GM11168 (cell line): ENCODE results near the gene LAMA1.

ENCODE experiments used
- in situ Hi-C: fragments of 300-500 bp; cut with MboI; formaldehyde crosslinking; loops from one replicate; pipeline ENCODE4 v1.12.0; 2022; ENCODE audit warnings: low sequenced_read_pairs; ENCODE audit not compliant: unreplicated experiment

LAMA1 gene

DNA sequence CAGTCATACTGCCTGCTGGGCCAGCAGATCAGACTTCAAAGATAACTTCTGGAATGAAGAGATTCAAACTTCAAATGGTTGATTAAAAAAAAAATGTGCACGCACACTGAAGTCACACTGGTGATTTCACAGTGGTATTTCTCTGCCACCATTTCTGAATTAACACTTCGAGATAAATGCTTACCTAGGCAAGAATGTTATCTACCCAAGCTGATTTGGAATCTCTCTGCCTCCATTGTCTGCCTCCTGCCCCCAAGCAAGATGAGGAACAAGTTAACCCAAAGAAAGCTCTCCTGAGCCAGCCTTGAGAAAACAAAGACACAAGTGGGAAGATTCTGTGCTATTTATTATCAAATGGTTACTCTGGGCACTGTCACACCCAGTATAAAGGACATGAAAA is 6.5 kb downstream of the LAMA1 start:
- in situ Hi-C loops = no loop called here

DNA sequence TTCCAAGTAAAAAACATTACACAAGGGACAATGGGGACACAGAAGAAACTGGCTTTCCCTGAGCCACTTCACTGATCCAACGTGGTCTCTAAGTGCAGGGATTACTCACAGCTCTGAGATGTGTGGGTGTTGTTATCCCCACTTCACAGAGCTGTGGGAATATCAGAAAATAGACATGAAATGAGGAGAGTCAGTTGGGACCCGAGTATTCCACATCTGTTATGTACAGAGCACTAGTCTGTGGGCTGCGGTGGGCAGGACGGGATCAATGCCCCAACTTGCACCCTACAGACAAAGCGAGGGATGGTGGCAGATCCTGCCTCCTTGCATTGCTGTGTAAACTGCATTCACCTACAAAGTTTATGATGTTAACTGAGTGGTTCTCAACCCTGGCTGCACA is 11.7 kb downstream of the LAMA1 start:
- in situ Hi-C loops = no loop called here

- in situ Hi-C loops = no loop called here
Observed at GRCh38 chr18:7105268-7105667, 12.3 kb downstream of the LAMA1 start.

DNA sequence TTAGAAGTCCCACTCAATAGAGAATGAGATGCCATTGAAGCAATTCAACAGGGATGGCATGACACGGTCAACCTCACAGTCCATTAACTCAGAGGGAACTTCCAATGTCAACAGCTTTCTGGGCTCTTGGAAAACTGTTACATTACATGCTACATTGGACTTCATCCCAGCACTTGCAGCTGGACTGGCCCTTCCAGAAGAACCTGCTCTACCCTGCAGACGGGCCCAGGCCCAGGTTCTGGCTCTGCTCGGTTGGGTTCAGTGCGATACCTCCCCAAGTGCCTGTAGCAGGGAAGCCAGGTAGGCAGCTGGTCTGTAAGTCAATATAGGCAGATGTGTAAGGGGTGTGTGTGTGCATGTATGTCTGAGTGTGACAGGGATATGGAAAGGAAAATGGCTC is 12.9 kb downstream of the LAMA1 start:
- in situ Hi-C loops = no loop called here

DNA sequence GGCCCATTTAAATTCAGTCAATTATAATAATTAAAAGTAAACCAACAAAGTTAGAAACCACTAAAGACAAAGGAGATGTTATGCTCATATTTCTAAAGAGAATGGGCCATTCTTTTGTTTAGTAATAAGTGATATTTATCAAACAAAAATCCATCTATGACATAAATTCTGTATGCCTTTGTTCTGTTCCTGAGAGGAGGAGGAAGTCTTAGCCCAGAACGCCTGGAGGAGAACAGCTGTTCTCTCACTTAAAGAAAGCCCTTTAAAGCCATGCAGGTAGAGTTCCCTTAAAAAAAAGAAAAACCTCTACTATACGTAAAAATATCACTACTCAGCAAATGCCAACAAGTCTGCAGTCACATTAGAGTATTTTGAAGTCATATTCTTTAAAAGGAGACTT is 15.5 kb downstream of the LAMA1 start:
- in situ Hi-C loops = no loop called here

- in situ Hi-C loops = no loop called here
Observed at GRCh38 chr18:7096838-7097237, 20.8 kb downstream of the LAMA1 start.

DNA sequence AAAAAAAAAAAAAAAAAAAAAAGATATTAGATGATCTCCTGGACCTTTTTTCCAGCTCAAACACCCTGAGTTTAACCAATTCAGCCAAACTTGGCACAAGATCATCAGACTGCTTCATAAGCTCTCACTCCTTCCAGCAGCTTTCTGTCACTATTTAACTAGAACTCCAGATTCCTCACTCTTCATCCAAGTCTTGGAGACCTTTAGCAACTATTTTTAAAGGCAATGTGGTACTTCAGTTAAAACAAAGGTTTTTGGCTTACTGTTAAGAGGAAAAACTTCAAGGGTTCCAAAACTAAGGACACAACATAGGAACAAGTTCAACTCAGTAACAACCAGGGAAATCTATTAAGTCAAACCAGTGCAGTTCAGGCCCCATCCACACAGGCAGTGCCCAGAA is 23.2 kb downstream of the LAMA1 start:
- in situ Hi-C loops = no loop called here

DNA sequence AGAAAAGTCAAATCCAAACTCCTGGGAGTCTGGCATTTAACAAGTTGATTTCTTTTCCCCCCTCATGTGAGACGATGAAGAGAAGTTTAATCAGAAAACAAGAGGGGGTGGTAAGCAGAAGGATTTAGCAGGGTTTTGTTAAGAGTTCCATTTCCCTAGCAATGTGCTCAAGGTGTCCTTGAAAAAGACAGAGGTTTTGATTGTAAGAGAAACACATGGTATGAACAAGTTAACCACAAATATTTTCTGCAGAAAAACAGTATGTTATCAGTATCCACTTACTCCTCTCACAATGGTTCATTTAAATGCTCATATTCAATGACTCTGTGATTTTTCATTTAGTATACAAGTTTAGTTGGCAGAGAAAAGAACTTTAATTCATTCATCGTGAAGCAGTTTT is 26.8 kb downstream of the LAMA1 start:
- in situ Hi-C loops = no loop called here

GRCh38 chr18:7089369-7089768 is 28.2 kb downstream of the LAMA1 start:
- in situ Hi-C loops = no loop called here

DNA sequence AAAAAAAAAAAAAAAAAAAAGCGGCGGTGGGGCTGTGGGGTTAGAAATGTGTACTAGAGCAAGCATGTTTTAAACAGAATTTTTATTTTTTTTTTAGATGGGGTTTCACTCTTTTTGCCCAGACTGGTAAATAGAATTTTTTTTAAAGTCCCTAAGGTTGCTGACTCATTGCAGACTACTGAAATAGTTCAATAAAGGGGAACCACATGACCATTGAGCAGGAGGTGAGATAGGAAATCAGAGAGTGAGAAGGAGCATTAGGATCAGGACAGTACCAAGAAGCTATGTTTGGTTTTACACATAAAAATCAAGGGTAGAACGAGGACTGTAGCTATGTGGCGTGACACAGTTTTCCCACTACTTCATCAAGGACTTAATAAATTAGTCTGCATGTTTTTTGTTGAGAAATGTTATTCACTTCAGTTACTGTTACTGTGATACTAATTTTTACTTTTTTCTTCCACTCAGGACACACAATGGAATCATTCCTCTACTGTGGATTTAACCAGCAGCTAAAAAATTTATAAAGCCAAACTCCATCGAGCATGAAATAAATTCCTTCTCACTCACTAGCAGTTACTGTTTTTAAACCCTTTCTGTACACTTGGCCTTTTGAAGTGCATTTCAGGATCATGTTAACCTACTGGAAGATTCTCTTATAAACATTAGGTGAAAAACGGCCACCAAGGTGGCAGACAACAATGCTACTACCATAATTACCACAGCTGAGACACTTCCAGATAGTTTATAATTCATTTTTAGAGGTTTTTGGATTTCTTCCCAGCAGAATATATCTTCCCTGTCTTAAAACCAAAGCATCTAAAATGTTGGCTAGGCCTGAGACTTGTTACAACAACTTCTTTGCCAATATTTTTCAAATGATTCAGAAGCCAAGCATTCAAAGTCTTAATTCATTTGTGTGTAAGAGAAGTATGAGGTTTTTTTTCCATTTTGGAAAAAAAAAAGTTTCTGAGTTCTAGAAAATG is 33.2 kb downstream of the LAMA1 start:
- in situ Hi-C loops = no loop called here

DNA sequence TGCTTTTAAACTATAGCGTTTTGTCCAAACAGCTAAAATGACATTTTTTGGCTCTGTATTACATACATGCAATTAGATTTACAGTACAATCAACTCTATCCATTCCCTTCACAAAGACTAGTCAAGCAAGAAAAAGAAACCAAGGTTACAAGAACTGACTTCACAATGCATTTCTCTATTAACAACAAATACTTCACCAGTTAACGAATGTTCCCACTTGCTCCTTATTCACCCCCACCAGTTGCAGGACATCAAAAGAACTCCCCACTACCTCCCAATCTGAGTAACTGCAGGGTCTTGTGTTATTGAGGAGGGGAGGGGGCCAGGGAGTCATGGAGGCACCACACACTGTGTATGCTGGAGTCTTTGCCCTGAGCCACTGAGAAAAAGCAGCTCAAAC is 34.9 kb downstream of the LAMA1 start:
- in situ Hi-C loops = no loop called here

GRCh38 chr18:7079231-7079630 is 38.4 kb downstream of the LAMA1 start:
- in situ Hi-C loops = no loop called here

GRCh38 chr18:7072593-7072992 is 45.0 kb downstream of the LAMA1 start:
- in situ Hi-C loops = no loop called here

- in situ Hi-C loops = no loop called here
Observed at GRCh38 chr18:7071600-7071999, 46.0 kb downstream of the LAMA1 start.

DNA sequence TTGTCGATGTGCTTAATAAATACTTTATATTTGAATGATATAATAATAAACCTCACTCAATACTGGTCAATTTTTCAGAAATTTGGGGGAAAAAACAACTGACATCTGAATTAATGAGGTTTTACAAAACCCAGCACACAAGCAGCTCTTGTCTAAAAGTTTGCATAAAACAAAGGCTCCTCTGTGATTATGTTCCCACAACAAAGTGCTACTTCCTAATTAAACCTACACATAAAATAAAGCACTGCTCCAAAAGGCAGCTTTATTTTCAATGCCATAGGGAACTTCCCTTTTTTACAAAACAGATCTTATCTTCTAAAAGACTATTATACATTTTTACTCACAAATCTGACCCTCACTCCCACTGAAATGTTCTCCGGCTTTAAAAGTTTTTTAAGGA is 47.1 kb downstream of the LAMA1 start:
- in situ Hi-C loops = no loop called here

- in situ Hi-C loops = no loop called here
Observed at GRCh38 chr18:7068871-7069590, 48.6 kb downstream of the LAMA1 start.

DNA sequence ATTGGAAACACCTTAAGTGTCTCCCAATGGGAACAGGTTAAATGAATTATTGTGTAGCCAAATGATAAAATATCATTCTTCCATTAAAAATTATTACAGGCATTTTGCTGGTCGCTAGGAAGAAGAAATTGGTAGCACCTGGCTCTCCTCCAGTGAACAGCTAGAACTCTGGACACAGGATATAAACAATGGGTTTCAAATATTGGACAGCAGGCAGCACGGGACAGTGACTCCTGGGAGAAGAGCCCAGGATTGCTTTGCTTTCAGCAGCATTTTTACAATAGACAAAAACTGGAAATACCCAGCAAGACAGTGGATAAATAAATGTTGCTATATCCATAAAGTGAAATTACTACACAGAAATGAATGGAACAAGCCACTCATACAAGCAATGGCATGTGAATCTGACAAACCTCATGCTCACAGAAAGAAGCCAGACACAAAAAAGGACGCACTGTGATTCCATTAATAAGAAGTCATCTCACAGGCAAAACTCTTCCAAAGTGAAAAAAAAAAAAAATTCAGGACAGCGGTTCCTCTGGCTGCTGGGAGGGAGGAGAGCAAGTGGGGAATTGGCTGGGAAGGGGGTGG is 50.5 kb downstream of the LAMA1 start:
- in situ Hi-C loops = no loop called here

GRCh38 chr18:7065736-7066135 is 51.9 kb downstream of the LAMA1 start:
- in situ Hi-C loops = no loop called here

- in situ Hi-C loops = no loop called here
Observed at GRCh38 chr18:7064346-7064745, 53.3 kb downstream of the LAMA1 start.

GRCh38 chr18:7062811-7063210 is 54.8 kb downstream of the LAMA1 start:
- in situ Hi-C loops = no loop called here

DNA sequence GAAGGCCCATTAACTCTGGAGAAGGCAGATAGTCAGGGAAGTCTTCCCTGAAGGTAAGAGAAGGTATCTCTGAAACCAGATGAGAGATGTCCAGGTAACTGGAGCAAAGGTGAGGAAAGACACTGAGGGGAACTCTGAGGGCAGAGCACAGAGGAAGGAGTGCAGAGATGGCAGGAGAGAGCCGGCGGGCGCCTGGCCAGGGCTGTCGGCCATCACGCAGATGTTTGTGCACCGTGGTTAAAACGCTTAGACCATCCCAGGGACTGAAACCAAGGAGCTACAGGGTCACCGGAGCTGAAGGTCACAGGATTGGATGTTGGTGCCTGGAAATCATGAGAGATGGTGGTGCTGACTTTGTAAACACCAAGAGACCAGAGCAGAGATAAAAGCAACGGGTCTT is 55.4 kb downstream of the LAMA1 start:
- in situ Hi-C loops = no loop called here
